WTC11 (cell line): ENCODE measurements around the gene TMEM63B. TPM values are rescaled to one million over a fixed set of nuclear protein-coding genes. Genes with fewer than 3 reads are reported as not detected.

Experiments
- ATAC-seq: fragments of 200-7000 bp; cut with Tn5 transposase; 2 replicates; pipeline ENCODE4 v1.10.0; 2021; ENCODE audit warnings: mild to moderate bottlenecking, moderate library complexity
- CTCF ChIA-PET: fragments of 300-600 bp; sonication (Branson Sonifier 250); formaldehyde crosslinking; loops from one replicate; lab custom pipeline; 2021; ENCODE audit warnings: antibody characterized with exemption; lab: Charles Lee
- POLR2A ChIA-PET: fragments of 350-600 bp; sonication (Branson Sonifier 250); formaldehyde crosslinking; loops from one replicate; lab custom pipeline; 2021; ENCODE audit warnings: antibody characterized with exemption; lab: Charles Lee
- DNase-seq: peaks from one replicate; pipeline ENCODE4 v3.0.0; 2021; ENCODE audit warnings: low spot score
- H3K27ac Mint-ChIP-seq: 2 replicates; pipeline ENCODE4 v1.8.0; 2021; ENCODE audit warnings: mixed read lengths
- H3K27me3 Mint-ChIP-seq: 2 replicates; pipeline ENCODE4 v1.8.0; 2021; ENCODE audit warnings: low read depth, mild to moderate bottlenecking, moderate library complexity, mixed read lengths
- H3K36me3 Mint-ChIP-seq: 2 replicates; pipeline ENCODE4 v1.8.0; 2021; ENCODE audit warnings: mixed read lengths
- H3K4me1 Mint-ChIP-seq: 2 replicates; pipeline ENCODE4 v1.8.0; 2022; ENCODE audit warnings: mixed read lengths
- H3K4me3 Mint-ChIP-seq: 2 replicates; pipeline ENCODE4 v1.8.0; 2021; ENCODE audit warnings: mild to moderate bottlenecking, moderate library complexity, mixed read lengths
- H3K9me3 Mint-ChIP-seq: 2 replicates; pipeline ENCODE4 v1.8.0; 2021; ENCODE audit warnings: mixed read lengths
- ARID4B ChIP-seq: sonication (generic); formaldehyde crosslinking; IDR thresholded peaks from 2 replicates; pipeline ENCODE4 v1.8.0; 2023; ENCODE audit warnings: missing genetic modification reagents, mild to moderate bottlenecking, borderline replicate concordance
- ATF6 ChIP-seq: sonication (generic); formaldehyde crosslinking; IDR thresholded peaks from 2 replicates; pipeline ENCODE4 v1.8.1; 2023; ENCODE audit warnings: mild to moderate bottlenecking, missing genetic modification reagents
- CDX4 ChIP-seq: fragments of 250-450 bp; sonication (Bioruptor Pico); IDR thresholded peaks from 2 replicates; pipeline ENCODE4 v1.9.0; 2021; ENCODE audit warnings: moderate library complexity, mild to moderate bottlenecking, inconsistent platforms, borderline replicate concordance
- E2F5 ChIP-seq: sonication (generic); formaldehyde crosslinking; IDR thresholded peaks from 2 replicates; pipeline ENCODE4 v1.8.1; 2022; ENCODE audit warnings: mild to moderate bottlenecking, moderate library complexity, missing genetic modification reagents
- EMX1 ChIP-seq: fragments of 250-450 bp; sonication (Bioruptor Pico); IDR thresholded peaks from 2 replicates; pipeline ENCODE4 v1.8.0; 2021; ENCODE audit warnings: mild to moderate bottlenecking
- ESRRA ChIP-seq: sonication (generic); formaldehyde crosslinking; IDR thresholded peaks from 2 replicates; pipeline ENCODE4 v1.8.1; 2022; ENCODE audit warnings: mild to moderate bottlenecking, missing genetic modification reagents, borderline replicate concordance
- ETV6 ChIP-seq: sonication (generic); formaldehyde crosslinking; IDR thresholded peaks from 2 replicates; pipeline ENCODE4 v1.8.1; 2022; ENCODE audit warnings: mild to moderate bottlenecking, missing genetic modification reagents
- FOXP1 ChIP-seq: sonication (generic); formaldehyde crosslinking; IDR thresholded peaks from 2 replicates; pipeline ENCODE4 v1.8.0; 2022; ENCODE audit warnings: missing genetic modification reagents, mild to moderate bottlenecking, moderate library complexity, borderline replicate concordance
- GTF2I ChIP-seq: fragments of 250-450 bp; sonication (Bioruptor Pico); conservative IDR thresholded peaks from 2 replicates; pipeline ENCODE4 v1.4.0; 2021; ENCODE audit warnings: mild to moderate bottlenecking
- IRF1 ChIP-seq: sonication (generic); formaldehyde crosslinking; IDR thresholded peaks from 2 replicates; pipeline ENCODE4 v1.8.0; 2023; ENCODE audit warnings: missing genetic modification reagents
- JAZF1 ChIP-seq: fragments of 250-450 bp; sonication (Bioruptor Pico); IDR thresholded peaks from 2 replicates; pipeline ENCODE4 v1.9.0; 2021; ENCODE audit warnings: moderate library complexity, mild to moderate bottlenecking, inconsistent platforms
- MAX ChIP-seq: sonication (generic); formaldehyde crosslinking; IDR thresholded peaks from 2 replicates; pipeline ENCODE4 v1.8.0; 2022; ENCODE audit warnings: mild to moderate bottlenecking, missing genetic modification reagents
- NFYB ChIP-seq: sonication (generic); formaldehyde crosslinking; conservative IDR thresholded peaks from 2 replicates; pipeline ENCODE4 v1.8.0; 2022; ENCODE audit warnings: low read depth, missing genetic modification reagents
- NR3C1 ChIP-seq: sonication (generic); formaldehyde crosslinking; conservative IDR thresholded peaks from 2 replicates; pipeline ENCODE4 v1.8.1; 2023; ENCODE audit warnings: low read depth, mild to moderate bottlenecking, missing genetic modification reagents
- OVOL2 ChIP-seq: fragments of 250-450 bp; sonication (Bioruptor Pico); IDR thresholded peaks from 2 replicates; pipeline ENCODE4 v1.9.0; 2021; ENCODE audit warnings: mild to moderate bottlenecking, borderline replicate concordance
- SOX15 ChIP-seq: fragments of 250-450 bp; sonication (Bioruptor Pico); IDR thresholded peaks from 2 replicates; pipeline ENCODE4 v1.9.0; 2021; ENCODE audit warnings: mild to moderate bottlenecking
- ZBTB21 ChIP-seq: sonication (generic); formaldehyde crosslinking; IDR thresholded peaks from 2 replicates; pipeline ENCODE4 v1.8.1; 2023; ENCODE audit warnings: mild to moderate bottlenecking, missing genetic modification reagents, borderline replicate concordance
- ZNF219 ChIP-seq: sonication (generic); formaldehyde crosslinking; IDR thresholded peaks from 2 replicates; pipeline ENCODE4 v1.8.0; 2023; ENCODE audit warnings: missing genetic modification reagents, mild to moderate bottlenecking, borderline replicate concordance
- ZNF416 ChIP-seq: fragments of 250-450 bp; sonication (Bioruptor Pico); IDR thresholded peaks from 2 replicates; pipeline ENCODE4 v1.9.0; 2021; ENCODE audit warnings: mild to moderate bottlenecking, inconsistent platforms
- ZNF425 ChIP-seq: fragments of 250-450 bp; sonication (Bioruptor Pico); conservative IDR thresholded peaks from 2 replicates; pipeline ENCODE4 v1.9.0; 2021; ENCODE audit warnings: mild to moderate bottlenecking
- ZNF671 ChIP-seq: fragments of 250-450 bp; sonication (Bioruptor Pico); IDR thresholded peaks from 2 replicates; pipeline ENCODE4 v1.8.0; 2021; ENCODE audit warnings: mild to moderate bottlenecking
- ZSCAN18 ChIP-seq: fragments of 250-450 bp; sonication (Bioruptor Pico); IDR thresholded peaks from 2 replicates; pipeline ENCODE4 v2.1.2; 2022; ENCODE audit warnings: mild to moderate bottlenecking, moderate library complexity
- total RNA-seq: library from RNA; stranded (reverse); gene quantifications from 3 replicates; pipeline ENCODE4 v1.2.3, GENCODE V29; 2021

The TMEM63B gene
- total RNA-seq, 1 experiment from 2014 or later: 72.8 TPM

- TF ChIP-seq ARID4B (CRISPR knock-in tag): no peak
- no peak for TF ChIP-seq IRF1 (CRISPR knock-in tag)
- TF ChIP-seq ZBTB21: no peak
- TF ChIP-seq ZNF671 (CRISPR knock-in tag): no peak
- no peak for TF ChIP-seq MAX (CRISPR knock-in tag)
- TF ChIP-seq, all 79 proteins: peak for 0
Observed at GRCh38 chr6:44101832-44102231, 25.5 kb upstream of the TMEM63B start (continued).

- peak; percentile 45 for DNase-seq
- ChIA-PET POLR2A (interaction anchor here (0.8 kb wide), 1 partner anchor 19 kb away, joined by 3 read pairs; no protein-coding TSS in a partner anchor), CTCF (interaction anchor here (0.6 to 1.7 kb wide), 7 partner anchors 9 to 154 kb away, joined by 3 to 5 read pairs (median 4); no protein-coding TSS in a partner anchor)
- no peaks in the 10 kb centered on the region for H3K27me3 Mint-ChIP-seq
- TF ChIP-seq ESRRA (CRISPR knock-in tag) (no peak), ZSCAN18 (CRISPR knock-in tag) (no peak), SOX15 (no peak), E2F5 (CRISPR knock-in tag) (no peak), CDX4 (no peak), NR3C1 (CRISPR knock-in tag) (no peak), ZNF219 (CRISPR knock-in tag) (no peak), NFYB (CRISPR knock-in tag) (no peak), GTF2I (CRISPR knock-in tag) (no peak), ATF6 (no peak), ETV6 (CRISPR knock-in tag) (no peak), FOXP1 (CRISPR knock-in tag) (no peak), ZNF416 (no peak), EMX1 (no peak), JAZF1 (CRISPR knock-in tag) (no peak), MAX (CRISPR knock-in tag) (no peak), OVOL2 (CRISPR knock-in tag) (no peak), ZNF425 (no peak)
- H3K4me3 Mint-ChIP-seq: no peak overlapping the region
- H3K36me3 Mint-ChIP-seq: peaks cover 31% of the 10 kb centered on the region
- ATAC-seq: peak; percentile 52
- peak overlapping the region; percentile 63; the same call in 1 of the 2 replicates for H3K27ac Mint-ChIP-seq
- H3K9me3 Mint-ChIP-seq: no peaks in the 10 kb centered on the region
- peaks cover 8% of the 10 kb centered on the region; the same call in 1 of the 2 replicates for H3K4me1 Mint-ChIP-seq
Observed at GRCh38 chr6:44102527-44102926, 24.8 kb upstream of the TMEM63B start.
